ENCODE measurements around the gene C1orf56. TPM values are rescaled to one million over a fixed set of nuclear protein-coding genes. Genes with fewer than 3 reads are reported as not detected.

C1orf56 gene
- total and polyA plus RNA-seq, 2 of the 13 experiments (the other 11 are each of a cell fraction or from before 2014, with no cell fraction given): 1.5 to 3.2 TPM

GRCh38 chr1:151024540-151025146, 22.9 kb upstream of the C1orf56 start:
- no peaks in the 10 kb centered on the region for H4K20me1 ChIP-seq (ENCODE audit: insufficient read depth, low read length)
- no peak overlapping the region for H3K9ac ChIP-seq (ENCODE audit: insufficient read depth, low read depth, low read length)
- H3K4me1 ChIP-seq (ENCODE audit: insufficient read depth, low read length): no peaks in the 10 kb centered on the region
- CTCF ChIA-PET (ENCODE audit: low intra/inter-chr PET ratio, low total read pairs): interaction anchor here (1.3 to 2.2 kb wide), 3 partner anchors 11 to 132 kb away, joined by 3 to 10 read pairs (median 5); partner anchors contain the start of gene TNFAIP8L2
- H3K36me3 ChIP-seq (replicated peaks in 1 of 2; ENCODE audit: control insufficient read depth in 1 of 2, insufficient read depth in 2 of 2, low read length in 2 of 2): peaks cover 9 to 38% of the 10 kb centered on the region in 2 experiments
- peak; percentile 97 for ATAC-seq
- BruUV-seq (replicated peaks): no TSS peak
- H3K9me3 ChIP-seq (ENCODE audit: low read length): no peaks in the 10 kb centered on the region
- in situ Hi-C loops (cut with HindIII; ENCODE audit: extremely low pct_ligation_motif_present, low pct_unique_long_range_greater_than_20kb) (no loop called here), intact Hi-C loops (cut with micrococcal nuclease; ENCODE audit: unreplicated experiment) (loop anchor here (1.0 to 2.0 kb wide), 3 partner anchors 24 to 132 kb away; partner anchors contain the start of genes SEMA6C and TNFAIP8L2)
- peak; percentile 58 for DNase-seq (ENCODE audit: low spot score)
- H3K27me3 ChIP-seq (ENCODE audit: control insufficient read depth in 1 of 2, insufficient read depth in 2 of 2, low read length in 2 of 2): no peaks in the 10 kb centered on the region
- POLR2A ChIA-PET: interaction anchor here (1.0 kb wide), 1 partner anchor 11 kb away, joined by 3 read pairs; no protein-coding TSS in a partner anchor
- no peak overlapping the region for H3K4me2 ChIP-seq (ENCODE audit: low read depth, low read length)
- peak; percentile 39 for FAIRE-seq
- H2AFZ ChIP-seq (ENCODE audit: low read length): no peak overlapping the region
- 76% methylated on average over 6 of the region's 6 CpGs for WGBS (ENCODE audit: low lambda C conversion rate)
- H3K4me3 ChIP-seq (replicated peaks in 1 of 3; ENCODE audit: insufficient read depth in 1 of 3, low read depth in 2 of 3, low read length in 3 of 3): no peak overlapping the region
- no peaks in the 10 kb centered on the region for H3K79me2 ChIP-seq (ENCODE audit: insufficient read depth, low read length)
- H3K27ac ChIP-seq (ENCODE audit: extremely low read length, insufficient read depth, low read length): no peak overlapping the region
- 0 out of 2 replicates have a peak, but pooled peaks have one; percentile 20 for TF ChIP-seq THAP11 (CRISPR knock-in tag; IDR thresholded peaks at IDR 0.05)
- TF ChIP-seq CREB1 (IDR thresholded peaks at IDR 0.05): no peak
- no peak for TF ChIP-seq CREB1 (CRISPR knock-in tag; IDR thresholded peaks at IDR 0.05)
- peak; percentile 78 for TF ChIP-seq RAD21 (CRISPR knock-in tag; IDR thresholded peaks at IDR 0.05)
- TF ChIP-seq HNRNPUL1 (IDR thresholded peaks at IDR 0.05; ENCODE audit: low read depth, low read length): no peak
- 0 out of 2 replicates have a peak, but pooled peaks have one; percentile 18 for TF ChIP-seq IRF2 (CRISPR knock-in tag; IDR thresholded peaks at IDR 0.05)
- no peak for TF ChIP-seq ZNF749 (CRISPR knock-in tag; IDR thresholded peaks at IDR 0.05; ENCODE audit: borderline replicate concordance)
- TF ChIP-seq ATF7 (IDR thresholded peaks at IDR 0.05): no peak
- no peak for TF ChIP-seq ATF7 (CRISPR knock-in tag; IDR thresholded peaks at IDR 0.05)
- TF ChIP-seq ELF4 (CRISPR knock-in tag; IDR thresholded peaks at IDR 0.05; ENCODE audit: borderline replicate concordance): no peak
- peak in 1 of 2 experiments; percentile 56; a peak in 1 of 4 replicates for TF ChIP-seq HMGXB4 (CRISPR knock-in tag; IDR thresholded peaks at IDR 0.05; ENCODE audit: borderline replicate concordance in 1 of 2, low read depth in 1 of 2)
- TF ChIP-seq IRF9 (CRISPR knock-in tag; IDR thresholded peaks at IDR 0.05; ENCODE audit: borderline replicate concordance): no peak
- no peak for TF ChIP-seq ELF1 (CRISPR knock-in tag; IDR thresholded peaks at IDR 0.05)
- no peak for TF ChIP-seq MTA1 (CRISPR knock-in tag; IDR thresholded peaks at IDR 0.05; ENCODE audit: borderline replicate concordance)
- TF ChIP-seq CTCF (CRISPR knock-in tag; IDR thresholded peaks at IDR 0.05): peak; percentile 91
- TF ChIP-seq MEF2D (CRISPR knock-in tag; IDR thresholded peaks at IDR 0.05): no peak
- no peak for TF ChIP-seq CBX5 (CRISPR knock-in tag; IDR thresholded peaks at IDR 0.05; ENCODE audit: borderline replicate concordance)
- no peak for TF ChIP-seq ZC3H4 (CRISPR knock-in tag; IDR thresholded peaks at IDR 0.05; ENCODE audit: borderline replicate concordance)
- no peak for TF ChIP-seq RBM39 (IDR thresholded peaks at IDR 0.05; ENCODE audit: low read depth, low read length, poor library complexity, severe bottlenecking)
- TF ChIP-seq RFXANK (CRISPR knock-in tag; IDR thresholded peaks at IDR 0.05): no peak
